IPS-15b (cell line): ENCODE data around the gene NKAIN4.
"Not testable (repeated sequence)": the region's sequence is repeated elsewhere in the genome, so short reads cannot be mapped to it uniquely, and the experiment has no call there.

Experiments
- H3K27me3 ChIP-seq: one replicate; pipeline ENCODE4 v1.6.1; 2013; ENCODE audit warnings: low read length; ENCODE audit not compliant: control insufficient read depth, insufficient read depth
- H3K36me3 ChIP-seq: one replicate; pipeline ENCODE4 v1.6.1; 2013; ENCODE audit warnings: low read length; ENCODE audit not compliant: control insufficient read depth, insufficient read depth
- H3K4me1 ChIP-seq: one replicate; pipeline ENCODE4 v1.6.1; 2013; ENCODE audit warnings: mild to moderate bottlenecking, low read length; ENCODE audit not compliant: control insufficient read depth, insufficient read depth
- H3K4me3 ChIP-seq: one replicate; pipeline ENCODE4 v1.5.1; 2013; ENCODE audit warnings: low read depth, low read length
- H3K9ac ChIP-seq: one replicate; pipeline ENCODE4 v1.6.1; 2013; ENCODE audit warnings: low read depth, mild to moderate bottlenecking, low read length
- H3K9me3 ChIP-seq: one replicate; pipeline ENCODE4 v1.6.1; 2013; ENCODE audit warnings: mild to moderate bottlenecking, low read length; ENCODE audit not compliant: control insufficient read depth, insufficient read depth

The NKAIN4 gene

DNA sequence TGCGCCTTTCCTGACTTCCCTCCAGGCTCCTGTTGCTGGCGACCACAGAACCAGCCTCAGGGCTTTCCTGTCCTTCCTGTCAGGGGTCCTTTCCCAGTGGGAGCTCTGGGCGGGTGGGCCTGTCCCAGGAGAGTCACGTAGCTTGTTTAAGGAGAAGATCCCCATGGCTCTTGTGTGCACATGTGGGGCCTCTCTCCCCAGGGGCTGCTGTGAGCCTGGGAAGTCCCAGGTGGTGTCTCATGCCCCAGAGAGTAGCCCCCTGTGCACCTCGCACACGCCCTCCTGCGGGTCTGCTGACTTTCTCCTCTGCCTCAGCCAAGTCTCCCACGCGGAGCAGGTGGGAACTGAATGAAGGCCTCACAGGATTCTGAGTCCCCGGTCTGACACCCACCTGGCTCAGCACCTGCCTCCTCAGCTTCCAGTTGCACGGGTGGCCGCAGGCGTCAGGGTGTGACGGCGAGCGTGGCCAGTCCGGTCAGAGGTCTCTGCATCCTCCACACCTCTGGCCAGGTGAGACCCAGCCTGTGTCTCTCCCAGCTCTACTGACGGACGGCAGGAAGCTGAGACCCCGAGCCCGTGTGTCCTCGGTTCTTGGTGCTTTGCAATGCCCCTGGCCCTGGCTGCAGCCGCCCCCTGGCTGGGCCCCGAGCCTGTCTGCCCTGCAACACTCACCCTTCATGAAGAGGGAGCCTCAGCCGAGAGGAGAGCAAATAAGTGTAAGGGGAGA is 5.6 kb upstream of the NKAIN4 start:
- Histone ChIP-seq H3K27me3 (peaks cover 2% of the 10 kb centered on the region), H3K9me3 (no peaks in the 10 kb centered on the region), H3K9ac (no peak overlapping the region), H3K4me3 (no peak overlapping the region), H3K36me3 (no peaks in the 10 kb centered on the region), H3K4me1 (peaks cover 6% of the 10 kb centered on the region)

DNA sequence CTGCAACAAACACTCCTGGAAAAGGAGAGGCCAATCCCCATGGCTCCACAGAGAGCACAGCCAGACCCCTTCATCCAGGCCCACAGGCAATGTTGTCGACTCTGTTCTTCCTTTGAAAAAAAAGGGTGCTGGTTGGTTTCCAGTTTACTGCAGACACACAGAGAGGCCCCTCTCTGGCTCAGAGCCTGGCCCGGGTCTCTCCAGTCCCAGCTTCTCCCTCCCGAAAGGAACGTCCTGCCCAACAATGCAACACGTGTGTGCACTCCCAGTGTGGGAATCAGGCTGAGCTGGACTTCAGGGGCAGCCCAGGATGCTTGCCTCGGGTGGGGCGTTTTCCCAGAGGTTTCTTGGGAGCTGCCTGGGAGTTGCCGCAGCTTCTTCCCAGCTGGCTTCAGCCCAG is 4.5 kb upstream of the NKAIN4 start:
- Histone ChIP-seq H3K36me3 (no peaks in the 10 kb centered on the region), H3K4me3 (no peak overlapping the region), H3K27me3 (peaks cover 3% of the 10 kb centered on the region), H3K4me1 (peaks cover 6% of the 10 kb centered on the region), H3K9ac (no peak overlapping the region), H3K9me3 (no peaks in the 10 kb centered on the region)

DNA sequence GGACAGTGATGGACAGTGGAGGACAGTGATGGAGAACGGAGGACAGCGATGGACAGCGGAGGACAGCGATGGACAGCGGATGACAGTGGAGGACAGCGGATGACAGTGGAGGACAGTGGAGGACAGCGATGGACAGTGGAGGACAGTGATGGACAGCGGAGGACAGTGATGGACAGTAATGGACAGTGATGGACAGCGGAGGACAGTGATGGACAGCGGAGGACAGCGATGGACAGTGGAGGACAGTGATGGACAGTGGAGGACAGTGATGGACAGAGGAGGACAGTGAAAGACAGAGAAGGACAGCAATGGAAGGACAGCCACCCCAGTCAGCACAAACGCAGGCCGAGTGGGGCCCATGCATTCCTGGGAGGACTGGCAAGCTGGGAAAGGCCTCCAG is 3.4 kb upstream of the NKAIN4 start:
- Histone ChIP-seq H3K27me3 (peaks cover 8% of the 10 kb centered on the region), H3K36me3 (no peaks in the 10 kb centered on the region), H3K4me3 (no peak overlapping the region), H3K9ac (no peak overlapping the region), H3K9me3 (no peaks in the 10 kb centered on the region), H3K4me1 (peaks cover 9% of the 10 kb centered on the region)

DNA sequence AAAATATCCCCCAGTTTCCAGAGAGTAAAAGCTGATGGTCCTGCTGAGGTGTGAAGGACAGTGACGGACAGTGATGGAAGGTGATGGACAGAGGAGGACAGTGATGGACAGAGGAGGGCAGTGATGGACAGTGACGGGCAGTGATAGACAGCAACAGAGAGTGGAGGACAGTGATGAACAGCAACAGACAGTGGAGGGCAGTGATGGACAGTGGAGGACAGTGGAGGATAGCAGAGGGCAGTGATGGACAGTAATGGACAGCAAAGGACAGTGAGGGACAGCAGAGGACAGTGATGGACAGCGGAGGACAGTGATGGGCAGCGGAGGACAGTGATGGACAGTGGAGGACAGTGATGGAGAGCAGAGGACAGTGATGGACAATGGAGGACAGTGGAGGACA is 2.7 kb upstream of the NKAIN4 start:
- no peak overlapping the region for H3K4me3 ChIP-seq
- H3K27me3 ChIP-seq: peaks cover 11% of the 10 kb centered on the region
- H3K9me3 ChIP-seq: no peaks in the 10 kb centered on the region
- H3K4me1 ChIP-seq: peaks cover 9% of the 10 kb centered on the region
- H3K9ac ChIP-seq: no peak overlapping the region
- no peaks in the 10 kb centered on the region for H3K36me3 ChIP-seq

DNA sequence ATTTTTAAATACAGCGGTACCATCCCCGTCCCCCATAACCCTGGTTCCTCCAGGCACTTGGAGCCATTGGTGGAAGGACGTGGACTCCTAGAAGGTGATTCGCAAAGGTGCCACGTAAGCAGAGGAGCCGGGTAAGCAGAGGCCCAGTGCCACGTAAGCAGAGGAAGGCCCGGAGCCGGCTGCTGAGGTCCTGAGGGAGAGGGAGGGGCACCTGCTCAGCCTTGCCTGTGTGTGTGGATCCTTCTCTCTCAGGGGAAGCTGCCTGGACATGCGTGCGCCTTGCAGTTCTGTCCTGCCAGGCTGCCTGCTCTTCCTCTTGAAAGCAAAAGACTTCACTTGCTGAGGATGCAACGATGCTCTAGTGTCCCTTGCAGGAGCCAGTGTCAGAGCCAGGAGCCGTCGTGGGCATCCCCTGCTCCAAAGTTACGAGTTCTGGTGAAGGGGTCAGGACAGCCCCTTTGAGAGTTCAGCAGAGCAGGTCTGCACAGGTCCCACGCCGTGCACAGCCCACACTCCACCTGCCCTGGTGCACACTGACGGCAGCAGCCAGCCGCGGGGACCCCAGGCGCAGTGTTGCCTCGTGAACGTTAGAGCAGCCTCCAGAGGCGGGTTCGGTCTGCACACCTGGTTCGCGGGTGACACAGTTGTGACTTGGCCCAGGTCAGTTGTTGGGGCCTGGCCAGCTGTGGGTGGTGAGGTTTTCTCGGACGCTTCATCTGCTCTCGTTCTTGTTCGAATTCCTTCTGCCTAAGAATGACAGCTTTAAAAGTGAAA is 1.9 kb upstream of the NKAIN4 start:
- no peaks in the 10 kb centered on the region for H3K9me3 ChIP-seq
- H3K4me3 ChIP-seq: no peak overlapping the region
- H3K4me1 ChIP-seq: peaks cover 9% of the 10 kb centered on the region
- peaks cover 11% of the 10 kb centered on the region for H3K27me3 ChIP-seq
- H3K9ac ChIP-seq: no peak overlapping the region
- no peaks in the 10 kb centered on the region for H3K36me3 ChIP-seq

DNA sequence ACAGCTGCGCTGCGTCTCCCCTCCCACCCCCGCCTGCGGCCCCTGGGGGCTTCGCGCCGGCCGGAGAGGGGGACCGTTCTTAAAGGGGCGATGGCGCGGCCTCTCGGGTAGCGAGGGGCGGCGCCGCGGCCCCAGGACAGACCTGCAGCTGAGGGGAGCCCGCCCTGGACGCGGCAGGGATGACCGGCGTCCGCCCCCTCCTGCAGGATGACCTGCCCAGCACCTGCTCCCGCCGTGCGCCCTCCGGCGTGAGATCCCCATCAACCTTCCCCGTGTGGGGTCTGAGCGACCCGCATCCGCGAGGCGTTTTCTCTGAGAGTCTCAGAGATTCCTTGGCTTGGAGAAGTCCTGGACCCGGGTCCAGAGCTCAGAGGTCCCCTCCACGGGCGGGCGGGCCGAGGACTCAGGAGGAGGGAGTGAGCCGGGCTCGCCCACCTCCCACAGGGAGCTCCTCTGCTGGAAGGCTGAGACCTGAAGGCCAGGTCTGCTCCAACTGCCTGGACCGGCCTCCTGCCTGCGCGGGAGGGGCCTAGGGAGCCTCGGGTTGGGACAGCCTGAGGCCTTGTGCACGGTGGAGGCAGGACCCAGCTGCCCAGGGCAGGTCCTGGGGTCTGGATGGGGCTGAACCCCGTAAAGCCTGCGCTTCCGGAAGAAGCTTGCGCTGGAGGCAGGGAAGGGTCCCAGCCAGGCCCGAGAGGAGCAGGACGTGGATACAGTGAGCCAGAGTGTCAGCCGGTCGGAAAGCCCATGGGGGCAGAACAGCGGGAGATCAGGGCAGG is 532 bp upstream of the NKAIN4 start:
- H3K4me3 ChIP-seq: peak overlapping the region; percentile 52
- peaks cover 9% of the 10 kb centered on the region for H3K4me1 ChIP-seq
- no peaks in the 10 kb centered on the region for H3K9me3 ChIP-seq
- H3K36me3 ChIP-seq: no peaks in the 10 kb centered on the region
- no peak overlapping the region for H3K9ac ChIP-seq
- peaks cover 11% of the 10 kb centered on the region for H3K27me3 ChIP-seq

DNA sequence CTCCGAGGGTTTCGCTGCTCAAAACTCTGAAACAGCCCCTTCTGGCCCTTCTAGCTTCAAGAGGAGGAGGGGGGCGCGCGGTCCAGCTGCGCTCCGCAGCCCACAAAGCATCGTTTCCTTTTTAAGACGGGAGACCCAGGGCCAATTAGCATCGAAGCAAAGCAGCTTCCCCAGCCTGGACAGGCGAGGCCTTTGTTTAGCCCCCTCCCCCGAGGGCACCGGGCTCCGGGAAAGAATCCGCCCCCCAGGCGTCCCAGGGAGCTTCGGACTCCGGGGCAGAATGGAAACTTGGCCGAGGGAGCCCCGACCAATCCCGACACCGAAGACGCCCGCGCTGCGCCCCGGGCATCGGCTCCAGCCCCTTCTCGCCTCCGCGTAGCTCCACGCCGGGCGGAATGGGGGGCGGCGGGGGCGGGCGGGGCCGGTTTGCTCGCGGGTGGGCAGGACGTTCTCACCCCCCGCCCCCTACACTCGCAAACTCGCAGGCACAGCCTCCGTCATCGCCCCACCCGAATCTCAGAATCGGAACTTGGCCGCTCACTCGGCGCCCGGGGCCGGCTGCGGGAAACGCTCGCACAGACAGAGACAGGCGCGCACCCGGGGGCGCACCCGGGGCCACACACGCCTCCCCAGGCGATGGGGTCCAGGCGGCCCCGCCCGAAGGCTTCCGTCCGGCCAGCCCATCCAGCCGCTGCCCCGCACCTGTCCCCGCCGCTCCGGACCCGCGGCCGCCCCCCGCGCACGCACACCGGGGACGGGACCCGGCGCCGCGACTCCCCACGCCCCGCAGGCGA is 628 bp downstream of the NKAIN4 start:
- Histone ChIP-seq H3K9ac (no peak overlapping the region), H3K4me1 (peaks cover 9% of the 10 kb centered on the region), H3K4me3 (peak overlapping the region; percentile 52), H3K27me3 (peaks cover 11% of the 10 kb centered on the region), H3K9me3 (no peaks in the 10 kb centered on the region), H3K36me3 (no peaks in the 10 kb centered on the region)

DNA sequence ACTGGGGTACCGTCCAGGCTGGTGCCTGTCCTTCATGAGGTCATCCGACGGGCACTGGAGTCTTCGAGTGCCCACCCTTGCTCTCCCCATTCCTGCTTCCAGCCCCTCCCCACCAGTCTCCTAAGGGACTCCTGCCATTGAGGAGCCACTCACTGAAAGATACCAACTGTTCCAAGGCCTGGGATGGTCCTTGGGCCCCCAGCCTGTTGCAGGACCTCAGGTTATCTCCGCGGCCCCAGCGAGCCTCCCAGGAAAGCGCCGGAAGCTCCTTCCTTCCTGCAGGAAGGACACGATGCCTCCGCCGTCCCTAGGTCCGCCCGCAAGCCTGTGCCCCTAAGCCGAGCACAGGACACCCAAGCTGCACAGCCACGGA is 1.2 kb downstream of the NKAIN4 start:
- H3K27me3 ChIP-seq: peaks cover 11% of the 10 kb centered on the region
- H3K36me3 ChIP-seq: no peaks in the 10 kb centered on the region
- H3K9ac ChIP-seq: peak overlapping the region; percentile 47
- H3K9me3 ChIP-seq: no peaks in the 10 kb centered on the region
- H3K4me3 ChIP-seq: peak overlapping the region; percentile 52
- peaks cover 9% of the 10 kb centered on the region for H3K4me1 ChIP-seq

DNA sequence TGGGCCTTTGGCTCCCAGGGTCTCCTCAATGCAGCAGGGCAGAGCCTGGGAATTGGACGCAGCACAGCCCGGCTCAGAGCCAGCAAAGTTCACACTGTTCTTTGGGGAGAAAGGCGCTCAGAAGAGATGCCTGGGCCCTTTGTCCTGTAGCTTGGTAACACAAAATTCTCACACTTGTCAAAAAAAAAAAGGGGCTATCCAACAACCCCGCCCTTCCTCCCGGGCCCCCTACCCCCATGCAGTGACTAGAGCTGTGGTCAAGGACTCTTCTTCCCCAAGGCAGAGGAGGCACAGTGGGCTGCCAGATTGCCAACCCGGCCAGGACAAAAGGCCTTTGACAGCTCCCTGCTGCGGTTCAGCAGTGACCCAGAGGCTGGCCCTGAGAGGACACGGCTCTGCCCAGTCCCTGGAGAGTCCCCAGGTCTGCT is 2.0 kb downstream of the NKAIN4 start:
- Histone ChIP-seq H3K4me3 (no peak overlapping the region), H3K27me3 (peaks cover 11% of the 10 kb centered on the region), H3K9ac (no peak overlapping the region)

DNA sequence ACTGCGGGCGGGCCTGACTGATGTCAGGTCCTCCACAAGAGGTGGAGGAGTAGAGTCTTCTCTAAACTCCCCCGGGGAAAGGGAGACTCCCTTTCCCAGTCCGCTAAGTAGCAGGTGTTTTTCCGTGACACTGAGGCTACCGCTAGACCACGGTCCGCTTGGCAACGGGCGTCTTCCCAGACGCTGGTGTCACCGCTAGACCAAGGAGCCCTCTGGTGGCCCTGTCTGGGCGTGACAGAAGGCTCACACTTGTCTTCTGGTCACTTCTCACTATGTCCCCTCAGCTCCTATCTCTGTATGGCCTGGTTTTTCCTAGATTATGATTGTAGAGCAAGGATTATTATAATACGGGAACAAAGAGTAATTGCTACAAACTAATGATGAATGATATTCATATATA is 2.9 kb downstream of the NKAIN4 start:
- peaks cover 11% of the 10 kb centered on the region for H3K27me3 ChIP-seq
- not testable (repeated sequence) for H3K4me1 ChIP-seq, H3K4me3 ChIP-seq, H3K36me3 ChIP-seq, H3K9ac ChIP-seq, H3K9me3 ChIP-seq

More for the DNA sequence above, 2.0 kb downstream of the NKAIN4 start:
- no peaks in the 10 kb centered on the region for H3K9me3 ChIP-seq
- no peaks in the 10 kb centered on the region for H3K36me3 ChIP-seq
- peaks cover 9% of the 10 kb centered on the region for H3K4me1 ChIP-seq

DNA sequence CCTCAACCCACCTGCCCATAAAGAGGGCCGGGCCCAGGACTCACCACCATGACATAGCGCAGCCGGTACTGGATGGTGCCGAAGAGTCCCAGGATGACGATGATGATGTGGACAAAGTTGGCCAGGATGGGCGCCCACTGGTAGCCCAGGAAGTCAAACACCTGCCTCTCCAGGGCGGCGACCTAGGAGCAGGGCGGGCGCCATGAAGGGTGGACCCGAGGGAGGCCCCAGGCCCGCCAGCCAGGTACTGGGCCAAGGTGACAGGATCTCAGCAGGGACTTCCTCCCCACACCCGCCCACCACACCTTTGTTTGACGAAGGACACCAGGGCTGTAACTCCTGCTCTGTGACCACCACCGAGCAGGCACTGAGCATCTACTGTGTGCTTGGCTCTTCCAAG is 4.4 kb downstream of the NKAIN4 start:
- H3K4me1 ChIP-seq: peaks cover 3% of the 10 kb centered on the region

More for the DNA sequence above, 4.4 kb downstream of the NKAIN4 start:
- no peak overlapping the region for H3K9ac ChIP-seq
- H3K36me3 ChIP-seq: no peaks in the 10 kb centered on the region
- H3K9me3 ChIP-seq: no peaks in the 10 kb centered on the region
- H3K27me3 ChIP-seq: peaks cover 9% of the 10 kb centered on the region
- H3K4me3 ChIP-seq: no peak overlapping the region
